Adrenal gland (tissue), 12 donors: ENCODE measurements around the gene FOXJ3. TPM values are rescaled to one million over a fixed set of nuclear protein-coding genes. Genes with fewer than 3 reads are reported as not detected.

ENCODE experiments used
- DNase-seq, 7 donors: peaks; one replicate each; pipeline ENCODE4 v3.0.0-alpha.2; 2019 to 2020
- H3K27ac ChIP-seq, 5 donors: fragments of 200-600 bp; sonication (generic) in 4 of 5; 1 replicate in 3 of 5; 2 replicates in 2 of 5; pipeline versions ENCODE4 v1.5.1 to v1.8.0; 2016 to 2020; ENCODE audit warnings: mild to moderate bottlenecking in 1 of 5
- H3K27me3 ChIP-seq: fragments of 200-600 bp; 2 replicates; pipeline ENCODE4 v1.8.0; 2021
- H3K36me3 ChIP-seq, 2 donors: fragments of 200-600 bp; replicated peaks in 1 of 2; 1 replicate in 1 of 2; 2 replicates in 1 of 2; pipeline versions ENCODE4 v1.5.1 to v1.8.0; 2018 to 2022
- H3K4me1 ChIP-seq, 2 donors: fragments of 200-600 bp; replicated peaks in 1 of 2; 1 replicate in 1 of 2; 2 replicates in 1 of 2; pipeline versions ENCODE4 v1.5.1 to v1.8.0; 2018 to 2021
- H3K4me3 ChIP-seq, 4 donors: fragments of 200-600 bp; sonication (generic) in 3 of 4; one replicate each; pipeline ENCODE4 v1.5.1; 2016 to 2018
- H3K9me3 ChIP-seq, 3 donors: fragments of 200-600 bp; sonication (generic) in 1 of 3; replicated peaks in 1 of 3; 1 replicate in 2 of 3; 2 replicates in 1 of 3; pipeline versions ENCODE4 v1.5.1 to v1.8.0; 2016 to 2021
- POLR2A ChIP-seq, 2 donors: fragments of 450-650 bp; IDR thresholded peaks; one replicate each; pipeline ENCODE4 v1.6.1; 2017; ENCODE audit warnings: antibody characterized with exemption in 2 of 2, mild to moderate bottlenecking in 2 of 2, moderate library complexity in 1 of 2
- WGBS, 4 donors: extraction: QIAGEN DNeasy Blood & Tissue Kit in 2 of 4; methylation state at CpG; one replicate each; pipeline versions ENCODE4 v1.1.5 to v1.1.7; 2013 to 2017; 5-methylcytosine and 5-hydroxymethylcytosine counted together
- intact Hi-C, 2 donors: fragments of 100-400 bp; cut with DNase I; formaldehyde crosslinking; loops; one replicate each; pipeline versions ENCODE4 v1.14.1 to v1.15.0; 2022 to 2023
- polyA plus RNA-seq, 3 donors: library from polyadenylated mRNA; stranded (reverse); fragments of 200-250 nt in 2 of 3; fragments of 350-450 nt in 1 of 3; fragmentation: Illumina TruSeq in 1 of 3; extraction: RNeasy Lipid Tissue Mini Kit (QIAGEN cat#74804) in 1 of 3; gene quantifications; one replicate each; pipeline ENCODE4 v1.2.3, GENCODE V29; 2013 to 2014
- total RNA-seq, 9 donors: library from RNA; depleted of rRNA in 4 of 9; stranded (reverse); fragments of >200 nt in 4 of 9; fragments of 120-200 nt in 1 of 9; fragmentation: NEBNext Ultra II Directional in 1 of 9; extraction: Animal tissue kit (Norgen Biotek cat#: 25700) in 1 of 9; gene quantifications; one replicate each; pipeline versions ENCODE4 v1.1.0 to v1.2.4, GENCODE V29; 2013 to 2023
- TF ChIP-seq, protein P1 (sequence below), 6 experiments: fragments of 450-650 bp in 4 of 6; fragments of 200-600 bp in 2 of 6; sonication (generic) in 1 of 6; IDR thresholded peaks; 1 replicate in 5 of 6; 2 replicates in 1 of 6; pipeline versions ENCODE4 v1.5.1 to v1.8.0; 2016 to 2021; ENCODE audit warnings: antibody characterized with exemption in 6 of 6, mild to moderate bottlenecking in 2 of 6, moderate library complexity in 1 of 6
- donor health status: healthy with polysubstance abuse.
- donor health status: Bipolar disorder and iron deficiency.
- donor health status: DM: yes; HTN: yes; CAD: no.
- donor health status: DM: no; HTN: no; CAD: no.
- donor health status: DM: no; HTN: no; CAD: no.
- donor health status: DM: yes; HTN: yes; CAD: no.

The FOXJ3 gene
- total and polyA plus RNA-seq, 12 donors = 8.4 to 58.5 (median 33.4) TPM

DNA sequence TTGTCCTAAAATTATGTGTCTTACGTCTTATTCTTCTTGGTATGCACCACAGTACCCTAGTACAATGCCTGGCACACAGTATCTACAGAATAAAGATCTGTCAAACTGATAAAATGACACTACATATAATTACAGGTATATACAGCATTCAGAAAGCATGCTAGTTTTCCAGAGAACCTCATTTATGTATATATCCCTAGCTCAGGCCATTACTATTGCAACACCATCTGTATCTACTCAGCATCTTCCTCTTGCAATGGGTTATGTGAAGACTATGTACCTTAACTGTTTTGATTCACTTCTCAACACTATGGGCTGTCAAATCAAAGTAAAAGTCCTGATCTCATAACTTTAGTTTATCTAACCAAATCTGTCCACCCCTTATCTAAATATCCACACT lies 112.0 kb downstream of the FOXJ3 start:
- Histone ChIP-seq H3K27ac (no peak overlapping the region), H3K4me3 (no peak overlapping the region), H3K27me3 (no peaks in the 10 kb centered on the region), H3K36me3 (no peaks in the 10 kb centered on the region), H3K4me1 (no peaks in the 10 kb centered on the region), H3K9me3 (no peaks in the 10 kb centered on the region)
- 94 to 100% (median 96%) methylated on average over 1 of the region's 1 CpG for WGBS, 4 donors
- intact Hi-C loops = no loop called here
- DNase-seq = no peak
- TF ChIP-seq POLR2A (IDR thresholded peaks at IDR 0.05) = no peak
- TF ChIP-seq, protein P1, sequence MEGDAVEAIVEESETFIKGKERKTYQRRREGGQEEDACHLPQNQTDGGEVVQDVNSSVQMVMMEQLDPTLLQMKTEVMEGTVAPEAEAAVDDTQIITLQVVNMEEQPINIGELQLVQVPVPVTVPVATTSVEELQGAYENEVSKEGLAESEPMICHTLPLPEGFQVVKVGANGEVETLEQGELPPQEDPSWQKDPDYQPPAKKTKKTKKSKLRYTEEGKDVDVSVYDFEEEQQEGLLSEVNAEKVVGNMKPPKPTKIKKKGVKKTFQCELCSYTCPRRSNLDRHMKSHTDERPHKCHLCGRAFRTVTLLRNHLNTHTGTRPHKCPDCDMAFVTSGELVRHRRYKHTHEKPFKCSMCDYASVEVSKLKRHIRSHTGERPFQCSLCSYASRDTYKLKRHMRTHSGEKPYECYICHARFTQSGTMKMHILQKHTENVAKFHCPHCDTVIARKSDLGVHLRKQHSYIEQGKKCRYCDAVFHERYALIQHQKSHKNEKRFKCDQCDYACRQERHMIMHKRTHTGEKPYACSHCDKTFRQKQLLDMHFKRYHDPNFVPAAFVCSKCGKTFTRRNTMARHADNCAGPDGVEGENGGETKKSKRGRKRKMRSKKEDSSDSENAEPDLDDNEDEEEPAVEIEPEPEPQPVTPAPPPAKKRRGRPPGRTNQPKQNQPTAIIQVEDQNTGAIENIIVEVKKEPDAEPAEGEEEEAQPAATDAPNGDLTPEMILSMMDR (IDR thresholded peaks at IDR 0.05) = no peak

DNA sequence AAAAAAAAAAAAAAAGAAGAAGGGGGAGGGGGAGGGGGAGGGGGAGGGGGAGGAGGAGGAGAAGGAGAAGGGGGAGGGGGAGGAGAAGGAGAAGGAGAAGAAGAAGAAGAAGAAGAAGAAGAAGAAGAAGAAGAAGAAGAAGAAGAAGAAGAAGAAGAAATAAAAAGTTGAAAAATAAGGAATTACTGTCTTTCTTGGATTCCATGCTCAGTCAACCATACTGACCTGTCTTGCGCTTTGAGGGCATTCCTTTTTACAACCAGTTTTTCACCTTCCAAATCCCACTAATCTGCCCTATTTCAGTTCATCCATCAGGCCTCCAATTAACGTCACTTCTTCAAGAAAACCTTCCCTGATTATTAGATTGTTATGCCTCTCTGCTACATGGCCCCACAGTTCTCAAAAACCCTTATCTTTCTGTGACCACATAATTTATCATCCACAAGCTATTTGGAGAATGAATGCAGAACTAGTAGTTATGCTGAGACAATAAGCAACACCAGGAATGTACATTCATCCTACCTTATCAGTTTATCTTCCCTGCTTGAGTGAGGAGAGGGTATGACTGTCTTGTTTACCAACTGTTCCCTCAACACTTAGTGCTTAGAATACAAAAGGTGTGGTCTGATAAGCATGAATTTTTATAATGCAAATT lies 113.0 kb downstream of the FOXJ3 start:
- no peak for DNase-seq

DNA sequence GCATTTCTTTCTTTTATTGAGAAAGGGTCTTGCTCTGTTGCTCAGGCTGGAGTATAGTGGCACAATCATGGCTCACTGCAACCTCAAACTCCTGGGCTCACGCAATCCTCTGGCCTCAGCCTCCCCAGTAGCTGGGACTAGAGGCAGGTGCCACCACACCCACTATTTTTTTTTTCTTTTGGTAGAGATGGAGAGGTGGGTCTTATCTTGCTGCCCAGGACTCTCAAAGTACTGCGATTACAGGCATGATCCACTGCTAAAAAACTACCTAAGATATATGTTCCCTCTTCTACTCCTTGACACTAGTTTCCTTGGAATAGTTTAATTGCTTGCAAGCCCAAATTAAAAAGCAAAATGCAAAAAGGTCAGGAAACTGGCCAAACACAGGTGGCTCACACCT lies 113.6 kb downstream of the FOXJ3 start:
- DNase-seq = no peak
- Histone ChIP-seq H3K36me3 (no peaks in the 10 kb centered on the region), H3K4me1 (no peaks in the 10 kb centered on the region), H3K4me3 (no peak overlapping the region), H3K27me3 (no peaks in the 10 kb centered on the region), H3K27ac (no peak overlapping the region), H3K9me3 (no peaks in the 10 kb centered on the region)
- intact Hi-C loops = no loop called here
- 95 to 100% (median 97%) methylated on average over 2 of the region's 2 CpGs for WGBS, 4 donors
- no peak for TF ChIP-seq POLR2A (IDR thresholded peaks at IDR 0.05)
- TF ChIP-seq, protein P1 (IDR thresholded peaks at IDR 0.05) = no peak

More for the DNA sequence above, 113.0 kb downstream of the FOXJ3 start:
- TF ChIP-seq, protein P1 (IDR thresholded peaks at IDR 0.05) = no peak
- TF ChIP-seq POLR2A (IDR thresholded peaks at IDR 0.05) = no peak
- no peaks in the 10 kb centered on the region for H3K27me3 ChIP-seq
- 77 to 93% (median 82%) methylated on average over 2 of the region's 2 CpGs for WGBS, 4 donors
- intact Hi-C loops = no loop called here
- no peaks in the 10 kb centered on the region for H3K4me1 ChIP-seq
- no peaks in the 10 kb centered on the region for H3K36me3 ChIP-seq
- H3K4me3 ChIP-seq = no peak overlapping the region
- H3K9me3 ChIP-seq = no peaks in the 10 kb centered on the region
- H3K27ac ChIP-seq = no peak overlapping the region

DNA sequence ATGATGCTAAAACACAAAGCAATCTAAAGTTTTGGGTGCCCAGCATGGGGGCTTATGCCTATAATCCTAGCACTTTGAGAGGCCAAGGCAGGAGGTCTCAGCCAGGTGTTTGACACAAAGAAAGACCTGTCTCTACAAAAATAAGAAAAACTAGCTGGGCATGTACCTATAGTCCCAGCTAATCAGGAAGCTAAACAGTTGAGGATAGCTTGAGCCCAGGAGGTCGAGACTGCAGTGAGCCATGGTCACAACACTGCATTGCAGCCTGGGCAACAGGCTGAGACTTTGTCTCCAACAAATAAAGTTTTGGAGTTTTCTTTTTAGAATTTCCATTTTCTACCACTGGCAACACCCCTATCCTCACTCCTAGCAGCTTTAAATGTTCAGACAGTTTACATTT lies 115.4 kb downstream of the FOXJ3 start:
- no peak for DNase-seq
- 74 to 87% (median 80%) methylated on average over 1 of the region's 1 CpG for WGBS, 4 donors
- TF ChIP-seq, protein P1 (IDR thresholded peaks at IDR 0.05) = no peak
- no peak for TF ChIP-seq POLR2A (IDR thresholded peaks at IDR 0.05)
- Histone ChIP-seq H3K4me3 (no peak overlapping the region), H3K4me1 (peaks cover 3 to 4% of the 10 kb centered on the region in 2 donors), H3K27ac (no peak overlapping the region), H3K36me3 (no peaks in the 10 kb centered on the region), H3K27me3 (no peaks in the 10 kb centered on the region), H3K9me3 (no peaks in the 10 kb centered on the region)
- intact Hi-C loops = no loop called here
